Measurements from ENCODE around the gene LASP1.
"Not testable (repeated sequence)": the region's sequence is repeated elsewhere in the genome, so short reads cannot be mapped to it uniquely, and the experiment has no call there.

The LASP1 gene

GRCh38 chr17:38911081-38911730 lies 41.3 kb downstream of the LASP1 start:
- DNase-seq (ENCODE audit: low read depth): no peak

- DNase-seq (ENCODE audit: low read depth): not testable (repeated sequence)
These were observed 41.8 kb downstream of the LASP1 start for GRCh38 chr17:38911731-38912081.

GRCh38 chr17:38912221-38912813 lies 42.5 kb downstream of the LASP1 start:
- DNase-seq (ENCODE audit: low read depth): no peak

GRCh38 chr17:38914741-38915638 lies 45.1 kb downstream of the LASP1 start:
- no peak for DNase-seq (ENCODE audit: low read depth)

GRCh38 chr17:38915639-38915995 lies 45.8 kb downstream of the LASP1 start:
- no peak for DNase-seq (ENCODE audit: low read depth)

- no peak for DNase-seq (ENCODE audit: low read depth)
These were observed 46.9 kb downstream of the LASP1 start for GRCh38 chr17:38916771-38917170.

DNA sequence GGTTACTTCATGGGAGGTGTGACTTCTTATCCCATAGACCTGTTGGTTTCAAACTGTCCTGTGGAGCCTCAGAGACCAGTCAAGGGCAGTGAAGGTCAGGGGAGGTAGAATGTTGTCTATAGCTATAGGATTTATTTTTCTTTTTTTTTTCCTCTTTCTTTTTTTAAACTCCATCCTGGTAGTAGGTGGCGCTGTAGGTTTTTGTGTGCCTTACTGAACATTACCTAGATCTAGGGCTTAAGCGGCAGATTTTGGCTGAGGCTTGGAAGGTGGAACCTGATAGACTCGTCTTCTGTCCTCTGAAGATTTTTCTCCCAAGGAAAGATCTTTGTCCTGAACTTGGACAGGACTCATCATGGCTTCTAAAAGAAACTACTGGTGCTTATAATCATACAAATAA lies 47.4 kb downstream of the LASP1 start:
- DNase-seq (ENCODE audit: low read depth): no peak

DNA sequence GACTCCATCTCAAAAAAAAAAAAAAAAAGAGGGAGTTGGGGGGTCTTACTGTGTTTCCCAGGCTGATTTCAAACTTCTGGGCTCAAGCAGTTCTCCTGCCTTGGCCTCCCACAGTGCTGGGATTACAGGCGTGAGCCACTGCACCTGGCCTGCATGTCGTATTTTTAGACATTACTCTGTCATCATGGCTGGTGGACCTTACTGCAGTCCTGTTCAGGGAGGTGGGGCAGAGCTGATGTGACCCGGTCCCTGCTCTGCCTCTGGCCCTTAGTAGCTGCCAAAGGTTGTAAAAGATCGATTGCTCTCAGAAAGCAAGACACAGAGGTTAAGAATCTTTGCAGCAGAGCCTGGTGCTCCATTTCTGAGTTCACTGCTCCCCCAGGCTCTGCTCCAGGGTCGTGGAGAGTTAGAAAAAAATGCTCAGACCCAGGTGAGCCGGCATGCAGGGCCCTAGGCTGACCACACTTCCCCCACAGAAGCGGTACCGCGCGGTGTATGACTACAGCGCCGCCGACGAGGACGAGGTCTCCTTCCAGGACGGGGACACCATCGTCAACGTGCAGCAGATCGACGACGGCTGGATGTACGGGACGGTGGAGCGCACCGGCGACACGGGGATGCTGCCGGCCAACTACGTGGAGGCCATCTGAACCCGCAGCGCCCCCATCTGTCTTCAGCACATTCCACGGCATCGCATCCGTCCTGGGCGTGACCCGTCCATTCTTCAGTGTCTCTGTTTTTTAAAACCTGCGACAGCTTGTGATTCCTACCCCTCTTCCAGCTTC lies 48.5 kb downstream of the LASP1 start:
- DNase-seq (ENCODE audit: low read depth): no peak

- DNase-seq (ENCODE audit: low read depth): no peak
These were observed 49.1 kb downstream of the LASP1 start for GRCh38 chr17:38918916-38919315.

DNA sequence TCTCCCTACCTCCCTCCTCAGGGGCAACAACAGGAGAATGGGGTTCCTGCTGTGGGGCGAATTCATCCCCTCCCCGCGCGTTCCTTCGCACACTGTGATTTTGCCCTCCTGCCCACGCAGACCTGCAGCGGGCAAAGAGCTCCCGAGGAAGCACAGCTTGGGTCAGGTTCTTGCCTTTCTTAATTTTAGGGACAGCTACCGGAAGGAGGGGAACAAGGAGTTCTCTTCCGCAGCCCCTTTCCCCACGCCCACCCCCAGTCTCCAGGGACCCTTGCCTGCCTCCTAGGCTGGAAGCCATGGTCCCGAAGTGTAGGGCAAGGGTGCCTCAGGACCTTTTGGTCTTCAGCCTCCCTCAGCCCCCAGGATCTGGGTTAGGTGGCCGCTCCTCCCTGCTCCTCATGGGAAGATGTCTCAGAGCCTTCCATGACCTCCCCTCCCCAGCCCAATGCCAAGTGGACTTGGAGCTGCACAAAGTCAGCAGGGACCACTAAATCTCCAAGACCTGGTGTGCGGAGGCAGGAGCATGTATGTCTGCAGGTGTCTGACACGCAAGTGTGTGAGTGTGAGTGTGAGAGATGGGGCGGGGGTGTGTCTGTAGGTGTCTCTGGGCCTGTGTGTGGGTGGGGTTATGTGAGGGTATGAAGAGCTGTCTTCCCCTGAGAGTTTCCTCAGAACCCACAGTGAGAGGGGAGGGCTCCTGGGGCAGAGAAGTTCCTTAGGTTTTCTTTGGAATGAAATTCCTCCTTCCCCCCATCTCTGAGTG lies 49.6 kb downstream of the LASP1 start:
- DNase-seq (ENCODE audit: low read depth): no peak

DNA sequence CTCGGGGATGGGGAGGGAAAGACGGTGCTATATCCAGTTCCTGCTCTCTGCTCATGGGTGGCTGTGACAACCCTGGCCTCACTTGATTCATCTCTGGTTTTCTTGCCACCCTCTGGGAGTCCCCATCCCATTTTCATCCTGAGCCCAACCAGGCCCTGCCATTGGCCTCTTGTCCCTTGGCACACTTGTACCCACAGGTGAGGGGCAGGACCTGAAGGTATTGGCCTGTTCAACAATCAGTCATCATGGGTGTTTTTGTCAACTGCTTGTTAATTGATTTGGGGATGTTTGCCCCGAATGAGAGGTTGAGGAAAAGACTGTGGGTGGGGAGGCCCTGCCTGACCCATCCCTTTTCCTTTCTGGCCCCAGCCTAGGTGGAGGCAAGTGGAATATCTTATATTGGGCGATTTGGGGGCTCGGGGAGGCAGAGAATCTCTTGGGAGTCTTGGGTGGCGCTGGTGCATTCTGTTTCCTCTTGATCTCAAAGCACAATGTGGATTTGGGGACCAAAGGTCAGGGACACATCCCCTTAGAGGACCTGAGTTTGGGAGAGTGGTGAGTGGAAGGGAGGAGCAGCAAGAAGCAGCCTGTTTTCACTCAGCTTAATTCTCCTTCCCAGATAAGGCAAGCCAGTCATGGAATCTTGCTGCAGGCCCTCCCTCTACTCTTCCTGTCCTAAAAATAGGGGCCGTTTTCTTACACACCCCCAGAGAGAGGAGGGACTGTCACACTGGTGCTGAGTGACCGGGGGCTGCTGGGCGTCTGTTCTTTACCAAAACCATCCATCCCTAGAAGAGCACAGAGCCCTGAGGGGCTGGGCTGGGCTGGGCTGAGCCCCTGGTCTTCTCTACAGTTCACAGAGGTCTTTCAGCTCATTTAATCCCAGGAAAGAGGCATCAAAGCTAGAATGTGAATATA lies 50.8 kb downstream of the LASP1 start:
- DNase-seq (ENCODE audit: low read depth): no peak

DNA sequence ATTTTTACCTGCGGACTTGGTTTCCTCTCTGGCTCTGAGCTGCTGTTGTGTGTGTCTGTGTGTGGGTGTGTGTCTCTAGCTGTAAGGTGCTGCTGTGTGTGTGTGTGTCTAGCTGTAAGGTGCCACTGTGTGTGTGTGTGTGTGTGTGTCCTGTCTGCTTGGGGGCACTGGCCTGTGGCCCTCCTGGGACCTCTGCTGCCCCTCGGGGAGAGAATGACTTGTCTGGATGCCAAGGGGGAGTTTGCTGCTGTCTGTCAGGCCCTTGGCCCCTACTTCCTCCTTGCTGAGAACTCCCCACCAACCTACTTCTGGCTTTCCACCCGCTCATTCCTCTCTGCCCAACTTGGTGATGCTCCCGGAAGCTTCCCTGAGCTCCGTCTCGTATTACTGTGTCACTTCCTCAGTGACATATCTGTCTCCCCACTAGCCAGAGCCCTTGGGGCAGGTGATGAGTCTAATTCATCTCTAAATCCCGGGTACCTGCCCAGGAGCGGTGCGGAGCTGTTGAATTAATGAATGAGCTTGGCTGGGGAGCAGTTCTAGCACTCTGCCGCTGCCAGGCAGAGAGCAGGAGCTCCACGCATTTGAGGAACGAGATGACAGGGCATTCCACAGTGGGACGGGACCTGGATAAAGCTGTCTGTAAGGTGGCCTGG lies 52.0 kb downstream of the LASP1 start:
- DNase-seq (ENCODE audit: low read depth): no peak

GRCh38 chr17:38922538-38923297 lies 52.9 kb downstream of the LASP1 start:
- no peak for DNase-seq (ENCODE audit: low read depth)

- DNase-seq (ENCODE audit: low read depth): peak; percentile 21
These were observed 55.6 kb downstream of the LASP1 start, which contains the start of gene LASP1NB for GRCh38 chr17:38925263-38925995. LASP1NB (plus strand) TSS chr17:38925614.

DNA sequence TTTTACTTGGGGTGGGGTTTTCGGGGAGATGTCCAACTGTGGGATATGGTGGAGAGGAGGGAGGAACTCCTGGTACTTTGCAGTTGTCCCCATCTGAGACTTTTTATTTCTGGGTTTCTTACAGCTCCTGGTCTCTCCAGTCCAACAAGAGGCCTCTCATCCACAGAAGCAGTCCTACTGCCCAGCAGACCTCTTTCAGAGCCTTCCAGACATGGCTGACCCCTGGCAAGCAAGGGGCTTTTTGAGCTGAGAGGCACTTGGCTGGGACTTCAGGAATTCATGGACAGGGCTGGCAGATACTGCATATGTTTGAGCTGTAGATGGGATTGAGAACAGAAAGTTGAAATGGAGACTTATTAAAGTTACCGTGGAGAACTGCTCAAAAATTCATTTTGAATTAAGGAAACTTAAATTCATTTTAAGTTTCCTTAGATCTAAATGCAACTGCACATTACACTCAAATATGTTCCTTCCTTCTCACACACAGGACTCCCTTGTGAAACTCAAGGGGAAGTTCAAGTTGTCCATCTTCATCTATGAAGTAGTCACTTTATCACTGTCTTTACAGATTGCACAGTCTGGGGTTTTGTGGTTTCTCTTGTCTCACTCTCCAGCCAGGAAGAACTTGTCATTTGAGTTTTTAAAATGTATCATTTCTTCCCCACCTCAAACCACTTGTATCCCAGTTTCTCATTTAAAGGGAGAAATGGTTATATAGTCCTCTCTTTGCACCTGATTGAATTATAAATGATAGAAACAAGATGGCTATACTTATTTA lies 56.6 kb downstream of the LASP1 start:
- no peak for DNase-seq (ENCODE audit: low read depth)

DNA sequence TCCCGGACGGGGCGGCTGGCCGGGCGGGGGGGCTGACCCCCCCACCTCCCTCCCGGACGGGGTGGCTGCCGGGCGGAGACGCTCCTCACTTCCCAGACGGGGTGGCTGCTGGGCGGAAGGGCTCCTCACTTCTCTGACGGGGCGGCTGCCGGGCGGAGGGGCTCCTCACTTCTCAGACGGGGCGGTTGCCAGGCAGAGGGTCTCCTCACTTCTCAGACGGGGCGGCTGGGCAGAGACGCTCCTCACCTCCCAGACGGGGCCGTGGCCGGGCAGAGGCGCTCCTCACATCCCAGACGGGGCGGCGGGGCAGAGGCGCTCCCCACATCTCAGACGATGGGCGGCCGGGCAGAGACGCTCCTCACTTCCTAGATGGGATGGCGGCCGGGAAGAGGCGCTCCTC lies 60.9 kb downstream of the LASP1 start:
- DNase-seq (ENCODE audit: low read depth): not testable (repeated sequence)

GRCh38 chr17:38933962-38934361 lies 64.1 kb downstream of the LASP1 start:
- DNase-seq (ENCODE audit: low read depth): not testable (repeated sequence)

- DNase-seq (ENCODE audit: low read depth): no peak
These were observed 70.1 kb downstream of the LASP1 start for GRCh38 chr17:38939987-38940386.
